Natural killer cell treated with Interleukin-12 subunit alpha and Interleukin-12 subunit beta and Interleukin-15 and Interleukin-18, amount 100 ng/mL, for 72 hours (primary cell): Measurements from ENCODE around the gene ACOXL. TPM values are rescaled to one million over a fixed set of nuclear protein-coding genes. Genes with fewer than 3 reads are reported as not detected.
"Not testable (repeated sequence)": the region's sequence is repeated elsewhere in the genome, so short reads cannot be mapped to it uniquely, and the experiment has no call there.

Experiments
- ATAC-seq, 2 donors: fragments of 150-1000 bp; cut with Tn5 transposase in 1 of 2; sonication (Bioruptor Pico), chemical (Tn5 transposase) in 1 of 2; 2 replicates each; pipeline ENCODE4 v1.10.0; 2021
- DNase-seq: peaks from one replicate; pipeline ENCODE4 v3.0.0; 2022; ENCODE audit warnings: low spot score
- H3K27ac Mint-ChIP-seq, 2 donors: 1 replicate in 1 of 2; 2 replicates in 1 of 2; pipeline ENCODE4 v1.8.0; 2022; ENCODE audit warnings: mixed read lengths in 2 of 2, mild to moderate bottlenecking in 1 of 2, moderate library complexity in 1 of 2
- H3K27me3 Mint-ChIP-seq, 2 donors: 1 replicate in 1 of 2; 2 replicates in 1 of 2; pipeline ENCODE4 v1.8.0; 2022; ENCODE audit warnings: mixed read lengths in 2 of 2
- H3K36me3 Mint-ChIP-seq: one replicate; pipeline ENCODE4 v1.8.0; 2022; ENCODE audit warnings: mixed read lengths
- H3K4me1 Mint-ChIP-seq, 2 donors: 1 replicate in 1 of 2; 2 replicates in 1 of 2; pipeline ENCODE4 v1.8.0; 2022; ENCODE audit warnings: low read depth in 2 of 2, mixed read lengths in 2 of 2, mild to moderate bottlenecking in 1 of 2
- H3K4me3 Mint-ChIP-seq: one replicate; pipeline ENCODE4 v1.8.0; 2022; ENCODE audit warnings: mixed read lengths
- H3K9me3 Mint-ChIP-seq: 2 replicates; pipeline ENCODE4 v1.8.0; 2022; ENCODE audit warnings: mixed read lengths
- total RNA-seq, 2 donors: library from RNA; stranded (reverse); gene quantifications; one replicate each; pipeline ENCODE4 v1.2.3, GENCODE V29; 2022

The ACOXL gene
- total RNA-seq, 2 donors from 2014 or later, result 1.4 to 2.5 TPM

GRCh38 chr2:111039628-111040383 is 307.4 kb downstream of the ACOXL start:
- H3K4me1 Mint-ChIP-seq, result peaks cover 9 to 11% of the 10 kb centered on the region in 2 donors
- peaks cover 24 to 32% of the 10 kb centered on the region in 2 donors for H3K27me3 Mint-ChIP-seq
- no peak overlapping the region for H3K4me3 Mint-ChIP-seq
- no peaks in the 10 kb centered on the region for H3K9me3 Mint-ChIP-seq
- no peak overlapping the region for H3K27ac Mint-ChIP-seq
- no peaks in the 10 kb centered on the region for H3K36me3 Mint-ChIP-seq
- DNase-seq (no peak), ATAC-seq (no peak)

- no peak overlapping the region for H3K27ac Mint-ChIP-seq
- DNase-seq, result no peak
- H3K27me3 Mint-ChIP-seq, result peaks cover 19 to 29% of the 10 kb centered on the region in 2 donors
- H3K4me3 Mint-ChIP-seq, result no peak overlapping the region
- peak in 1 of 2 donors; percentile 21 for ATAC-seq
- H3K4me1 Mint-ChIP-seq, result peaks cover 4 to 9% of the 10 kb centered on the region in 2 donors
- H3K9me3 Mint-ChIP-seq, result no peaks in the 10 kb centered on the region
- H3K36me3 Mint-ChIP-seq, result no peaks in the 10 kb centered on the region
These were observed 309.2 kb downstream of the ACOXL start for GRCh38 chr2:111041398-111042202.

GRCh38 chr2:111042261-111042660 is 309.9 kb downstream of the ACOXL start:
- Mint-ChIP-seq H3K27me3 (peaks cover 18 to 23% of the 10 kb centered on the region in 2 donors), H3K36me3 (no peaks in the 10 kb centered on the region), H3K9me3 (no peaks in the 10 kb centered on the region), H3K27ac (no peak overlapping the region), H3K4me3 (no peak overlapping the region), H3K4me1 (peaks cover 2 to 3% of the 10 kb centered on the region in 2 donors)
- DNase-seq, result no peak
- no peak for ATAC-seq

GRCh38 chr2:111042772-111043771 is 310.7 kb downstream of the ACOXL start:
- ATAC-seq, result peak; percentile 34 to 59
- no peaks in the 10 kb centered on the region for H3K36me3 Mint-ChIP-seq
- no peak for DNase-seq
- peaks cover 0 to 3% of the 10 kb centered on the region in 2 donors for H3K4me1 Mint-ChIP-seq
- peaks cover 17 to 22% of the 10 kb centered on the region in 2 donors for H3K27me3 Mint-ChIP-seq
- no peak overlapping the region for H3K4me3 Mint-ChIP-seq
- H3K9me3 Mint-ChIP-seq, result no peaks in the 10 kb centered on the region
- H3K27ac Mint-ChIP-seq, result peak overlapping the region in 1 of 2 donors; percentile 20

GRCh38 chr2:111044066-111044465 is 311.7 kb downstream of the ACOXL start:
- DNase-seq, result no peak
- Mint-ChIP-seq H3K36me3 (no peaks in the 10 kb centered on the region), H3K27ac (no peak overlapping the region), H3K27me3 (peaks cover 16 to 20% of the 10 kb centered on the region in 2 donors), H3K4me1 (peaks cover 3 to 6% of the 10 kb centered on the region in 2 donors), H3K4me3 (no peak overlapping the region), H3K9me3 (no peaks in the 10 kb centered on the region)
- no peak for ATAC-seq

GRCh38 chr2:111045236-111045635 is 312.9 kb downstream of the ACOXL start:
- not testable (repeated sequence) for DNase-seq, H3K9me3 Mint-ChIP-seq, H3K4me3 Mint-ChIP-seq, ATAC-seq, H3K36me3 Mint-ChIP-seq, H3K27ac Mint-ChIP-seq
- Mint-ChIP-seq H3K27me3 (peaks cover 14 to 19% of the 10 kb centered on the region in 2 donors), H3K4me1 (peaks cover 11 to 13% of the 10 kb centered on the region in 2 donors)

- Mint-ChIP-seq H3K9me3 (no peaks in the 10 kb centered on the region), H3K4me1 (peaks cover 18 to 20% of the 10 kb centered on the region in 2 donors), H3K27ac (no peak overlapping the region), H3K36me3 (no peaks in the 10 kb centered on the region), H3K27me3 (peaks cover 8 to 18% of the 10 kb centered on the region in 2 donors), H3K4me3 (no peak overlapping the region)
- ATAC-seq (no peak), DNase-seq (no peak)
These were observed 313.5 kb downstream of the ACOXL start for GRCh38 chr2:111045771-111046444.

GRCh38 chr2:111046670-111047069 is 314.3 kb downstream of the ACOXL start:
- H3K36me3 Mint-ChIP-seq, result no peaks in the 10 kb centered on the region
- no peak for ATAC-seq
- H3K4me3 Mint-ChIP-seq, result no peak overlapping the region
- H3K4me1 Mint-ChIP-seq, result peaks cover 24 to 25% of the 10 kb centered on the region in 2 donors
- H3K27me3 Mint-ChIP-seq, result peaks cover 8 to 18% of the 10 kb centered on the region in 2 donors
- DNase-seq, result no peak
- H3K9me3 Mint-ChIP-seq, result no peaks in the 10 kb centered on the region
- H3K27ac Mint-ChIP-seq, result no peak overlapping the region

- peaks cover 25 to 34% of the 10 kb centered on the region in 2 donors for H3K4me1 Mint-ChIP-seq
- no peak for DNase-seq
- ATAC-seq, result no peak
- peaks cover 0 to 18% of the 10 kb centered on the region in 2 donors for H3K27me3 Mint-ChIP-seq
- no peaks in the 10 kb centered on the region for H3K9me3 Mint-ChIP-seq
- peak overlapping the region in 1 of 2 donors; percentile 31 for H3K27ac Mint-ChIP-seq
- H3K4me3 Mint-ChIP-seq, result no peak overlapping the region
- no peaks in the 10 kb centered on the region for H3K36me3 Mint-ChIP-seq
These were observed 316.7 kb downstream of the ACOXL start for GRCh38 chr2:111048856-111049768.

- peak in 1 of 2 donors; percentile 54 for ATAC-seq
- Mint-ChIP-seq H3K9me3 (no peaks in the 10 kb centered on the region), H3K4me1 (peaks cover 31 to 38% of the 10 kb centered on the region in 2 donors), H3K36me3 (no peaks in the 10 kb centered on the region), H3K27ac (peak overlapping the region; percentile 41 to 56), H3K4me3 (peak overlapping the region; percentile 74), H3K27me3 (peaks cover 0 to 23% of the 10 kb centered on the region in 2 donors)
- DNase-seq, result no peak
These were observed 317.6 kb downstream of the ACOXL start for GRCh38 chr2:111049792-111050640.

- peak overlapping the region; percentile 74 for H3K4me3 Mint-ChIP-seq
These were observed 318.5 kb downstream of the ACOXL start for GRCh38 chr2:111050701-111051376.

More at GRCh38 chr2:111050701-111051376, 318.5 kb downstream of the ACOXL start:
- peaks cover 38 to 45% of the 10 kb centered on the region in 2 donors for H3K4me1 Mint-ChIP-seq
- no peaks in the 10 kb centered on the region for H3K9me3 Mint-ChIP-seq
- DNase-seq (no peak), ATAC-seq (peak in 1 of 2 donors; percentile 55)
- peaks cover 0 to 28% of the 10 kb centered on the region in 2 donors for H3K27me3 Mint-ChIP-seq
- H3K27ac Mint-ChIP-seq, result peak overlapping the region; percentile 41 to 56
- H3K36me3 Mint-ChIP-seq, result no peaks in the 10 kb centered on the region
